PC-3 (cell line): ENCODE data around the gene C16orf74.

ENCODE experiments used
- CTCF ChIP-seq: fragments of 300-600 bp; sonication (generic); conservative IDR thresholded peaks from 2 replicates; pipeline ENCODE4 v1.5.1; 2017; ENCODE audit warnings: antibody characterized with exemption, low read depth, mild to moderate bottlenecking, low read length
- EZH2 ChIP-seq: fragments of 300-600 bp; sonication (generic); IDR thresholded peaks from one replicate; pipeline ENCODE4 v1.6.1; 2017; ENCODE audit warnings: antibody characterized with exemption, mild to moderate bottlenecking, low read length; ENCODE audit not compliant: unreplicated experiment
- EZH2phosphoT487 ChIP-seq: fragments of 300-600 bp; sonication (generic); IDR thresholded peaks from 2 replicates; pipeline ENCODE4 v1.6.1; 2018; ENCODE audit warnings: mild to moderate bottlenecking, antibody characterized with exemption, low read length, borderline replicate concordance

GRCh38 chr16:85674418-85674755, 76.5 kb downstream of the C16orf74 start:
- TF ChIP-seq CTCF: no peak
- TF ChIP-seq EZH2: no peak
- TF ChIP-seq EZH2phosphoT487: no peak
